ENCODE results near the gene FLYWCH2.

DNA sequence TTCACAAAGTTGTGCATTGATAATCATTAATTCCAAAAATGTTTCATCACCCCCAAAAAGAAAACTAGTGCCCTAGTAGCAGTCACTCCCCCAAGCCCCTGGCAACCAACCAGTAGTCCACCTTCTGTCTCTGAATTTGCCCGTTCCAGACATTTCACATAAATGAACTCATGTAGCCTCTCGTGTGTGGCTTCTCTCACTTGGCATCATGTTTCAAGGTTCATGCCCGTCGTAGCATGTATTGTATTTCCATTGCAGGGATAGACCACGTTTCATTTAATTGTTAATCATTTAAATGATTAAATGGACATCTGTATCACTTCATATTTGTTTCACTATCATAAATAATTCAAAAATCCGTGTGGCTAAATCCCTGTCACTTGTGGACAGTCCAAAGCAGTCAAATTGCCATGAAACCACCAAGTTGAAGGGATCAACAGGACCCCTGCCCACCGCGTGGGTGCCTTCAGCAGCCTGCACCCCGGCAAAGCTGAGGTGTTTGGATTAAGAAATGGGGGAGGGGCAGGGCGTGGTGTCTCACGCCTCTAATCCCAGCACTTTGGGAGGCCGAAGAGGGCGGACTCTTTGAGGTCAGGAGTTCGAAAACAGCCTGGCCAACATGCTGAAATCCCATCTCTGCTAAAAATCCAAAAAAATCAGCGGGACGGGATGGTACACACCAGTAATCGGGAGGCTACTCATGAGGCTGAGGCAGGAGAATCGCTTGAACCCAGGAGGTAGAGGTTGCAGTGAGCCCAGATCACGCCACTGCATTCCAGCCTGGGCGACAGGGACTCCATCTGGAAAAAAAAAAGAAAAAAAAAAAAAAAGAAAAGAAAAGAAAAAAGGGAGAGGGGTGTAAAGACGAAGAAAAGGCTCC is 8.7 kb upstream of the FLYWCH2 start:
- no peak for TF ChIP-seq EZH2 (IDR thresholded peaks at IDR 0.05)
- TF ChIP-seq, protein P1, sequence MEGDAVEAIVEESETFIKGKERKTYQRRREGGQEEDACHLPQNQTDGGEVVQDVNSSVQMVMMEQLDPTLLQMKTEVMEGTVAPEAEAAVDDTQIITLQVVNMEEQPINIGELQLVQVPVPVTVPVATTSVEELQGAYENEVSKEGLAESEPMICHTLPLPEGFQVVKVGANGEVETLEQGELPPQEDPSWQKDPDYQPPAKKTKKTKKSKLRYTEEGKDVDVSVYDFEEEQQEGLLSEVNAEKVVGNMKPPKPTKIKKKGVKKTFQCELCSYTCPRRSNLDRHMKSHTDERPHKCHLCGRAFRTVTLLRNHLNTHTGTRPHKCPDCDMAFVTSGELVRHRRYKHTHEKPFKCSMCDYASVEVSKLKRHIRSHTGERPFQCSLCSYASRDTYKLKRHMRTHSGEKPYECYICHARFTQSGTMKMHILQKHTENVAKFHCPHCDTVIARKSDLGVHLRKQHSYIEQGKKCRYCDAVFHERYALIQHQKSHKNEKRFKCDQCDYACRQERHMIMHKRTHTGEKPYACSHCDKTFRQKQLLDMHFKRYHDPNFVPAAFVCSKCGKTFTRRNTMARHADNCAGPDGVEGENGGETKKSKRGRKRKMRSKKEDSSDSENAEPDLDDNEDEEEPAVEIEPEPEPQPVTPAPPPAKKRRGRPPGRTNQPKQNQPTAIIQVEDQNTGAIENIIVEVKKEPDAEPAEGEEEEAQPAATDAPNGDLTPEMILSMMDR (IDR thresholded peaks at IDR 0.05 in 2 of 3, conservative IDR thresholded peaks at IDR 0.05 in 1 of 3; ENCODE audit: borderline replicate concordance in 1 of 3, insufficient read depth in 1 of 3, low read depth in 2 of 3, low read length in 2 of 3): no peak
- TF ChIP-seq POLR2A (IDR thresholded peaks at IDR 0.05; ENCODE audit: borderline replicate concordance, extremely low read depth, insufficient read depth, insufficient read length): no peak
- TF ChIP-seq JUND (IDR thresholded peaks at IDR 0.05): no peak
- TF ChIP-seq ZFX (IDR thresholded peaks at IDR 0.05): no peak
- TF ChIP-seq POLR2AphosphoS5 (IDR thresholded peaks at IDR 0.05; ENCODE audit: low read depth, low read length): no peak
- TF ChIP-seq RAD21 (IDR thresholded peaks at IDR 0.05; ENCODE audit: low read depth): no peak
- TF ChIP-seq, protein P2, sequence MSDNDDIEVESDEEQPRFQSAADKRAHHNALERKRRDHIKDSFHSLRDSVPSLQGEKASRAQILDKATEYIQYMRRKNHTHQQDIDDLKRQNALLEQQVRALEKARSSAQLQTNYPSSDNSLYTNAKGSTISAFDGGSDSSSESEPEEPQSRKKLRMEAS (IDR thresholded peaks at IDR 0.05): no peak
- no peak for TF ChIP-seq SP1 (IDR thresholded peaks at IDR 0.05; ENCODE audit: low read depth)
- TF ChIP-seq EGR1 (IDR thresholded peaks at IDR 0.05; ENCODE audit: low read depth): no peak
- TF ChIP-seq ZNF274 (IDR thresholded peaks at IDR 0.05; ENCODE audit: low read depth, low read length): no peak
- no peak for TF ChIP-seq YY1 (IDR thresholded peaks at IDR 0.05; ENCODE audit: extremely low read depth, insufficient replicate concordance, low read depth, low read length)
- TF ChIP-seq EZH2phosphoT487 (IDR thresholded peaks at IDR 0.05; ENCODE audit: borderline replicate concordance): no peak
